ENCODE measurements around the gene PCBP3.
A peak's percentile ranks its signal among the peaks of the same experiment; 100 is the strongest.
"Not testable (repeated sequence)": the region's sequence is repeated elsewhere in the genome, so short reads cannot be mapped to it uniquely, and the experiment has no call there.

The PCBP3 gene

DNA sequence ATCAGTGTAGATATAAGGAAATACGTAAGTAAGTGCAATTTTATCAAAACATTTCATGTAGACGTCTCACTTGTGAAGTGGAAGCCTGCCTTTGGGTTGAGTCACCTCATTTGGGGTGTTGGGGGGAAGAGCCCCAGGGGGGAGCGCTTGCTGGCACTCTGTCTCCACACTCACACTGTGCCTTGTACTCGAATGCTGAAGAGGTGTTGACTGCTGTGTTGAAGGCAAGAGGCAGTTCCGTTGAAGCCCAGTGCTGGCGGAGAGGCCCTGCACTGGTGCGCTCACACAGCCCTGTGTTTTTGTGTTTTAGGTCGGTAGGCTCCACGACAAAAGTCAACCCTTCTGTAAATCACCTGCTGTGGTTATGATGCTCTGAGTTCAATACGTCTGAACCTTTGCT, 206.1 kb downstream of the PCBP3 start:
- peak; percentile 44 for DNase-seq

DNA sequence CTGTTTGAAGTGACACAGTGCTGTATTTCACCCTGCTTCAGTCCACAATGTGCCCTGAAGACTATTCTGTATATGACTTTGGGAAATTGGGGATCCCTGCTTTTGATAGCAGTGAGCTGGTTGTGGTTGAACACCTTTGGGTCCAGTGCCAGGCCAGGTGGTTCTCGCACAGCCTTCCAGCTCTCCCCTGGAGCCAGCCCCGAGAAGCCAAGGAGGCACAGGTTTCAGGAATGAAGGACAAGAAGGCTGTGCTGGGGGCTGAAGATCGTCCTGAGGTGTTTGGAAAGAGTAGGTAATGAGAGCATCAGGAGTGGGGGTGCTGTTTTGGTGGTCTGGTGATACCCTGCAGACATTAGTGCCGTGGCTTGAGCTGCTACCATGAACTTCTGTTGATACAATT, 206.7 kb downstream of the PCBP3 start:
- DNase-seq = no peak

DNA sequence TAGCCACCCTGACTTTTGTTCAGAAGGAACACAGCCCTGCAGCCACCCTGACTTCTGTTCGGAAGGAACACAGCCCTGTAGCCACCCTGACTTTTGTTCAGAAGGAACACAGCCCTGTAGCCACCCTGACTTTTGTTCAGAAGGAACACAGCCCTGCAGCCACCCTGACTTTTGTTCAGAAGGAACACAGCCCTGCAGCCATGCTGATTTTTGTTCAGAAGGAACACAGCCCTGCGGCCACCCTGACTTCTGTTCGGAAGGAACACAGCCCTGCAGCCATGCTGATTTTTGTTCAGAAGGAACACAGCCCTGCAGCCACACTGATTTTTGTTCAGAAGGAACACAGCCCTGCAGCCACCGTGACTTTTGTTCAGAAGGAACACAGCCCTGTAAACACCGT, 208.9 kb downstream of the PCBP3 start:
- DNase-seq = not testable (repeated sequence)

DNA sequence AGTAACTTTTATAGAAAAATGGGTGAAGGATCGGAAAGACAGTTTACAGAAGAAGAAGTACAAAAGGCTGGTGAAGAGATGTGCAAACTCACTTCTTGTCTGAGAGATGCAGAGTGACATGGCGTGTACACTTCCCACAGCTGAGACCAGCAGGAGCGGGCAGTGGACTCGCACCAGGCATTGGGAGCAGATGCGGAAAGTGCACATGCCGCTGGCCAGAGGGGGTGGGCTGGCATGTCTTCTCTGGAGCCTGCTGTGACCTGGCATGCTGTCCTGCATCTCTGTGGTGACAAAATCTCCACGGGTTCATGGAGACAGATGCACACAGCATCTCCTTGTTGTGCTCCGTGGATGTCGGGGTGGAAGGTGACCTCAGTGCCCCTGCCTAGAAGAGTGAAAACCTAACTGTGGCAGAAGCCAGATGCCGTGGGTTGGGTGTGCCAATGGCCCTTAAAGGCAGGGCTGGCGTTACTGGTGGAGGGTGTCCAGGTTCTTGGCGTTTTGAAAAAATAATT, 209.4 kb downstream of the PCBP3 start:
- DNase-seq = no peak

GRCh38 chr21:45853703-45854342, 210.3 kb downstream of the PCBP3 start:
- DNase-seq = no peak

DNA sequence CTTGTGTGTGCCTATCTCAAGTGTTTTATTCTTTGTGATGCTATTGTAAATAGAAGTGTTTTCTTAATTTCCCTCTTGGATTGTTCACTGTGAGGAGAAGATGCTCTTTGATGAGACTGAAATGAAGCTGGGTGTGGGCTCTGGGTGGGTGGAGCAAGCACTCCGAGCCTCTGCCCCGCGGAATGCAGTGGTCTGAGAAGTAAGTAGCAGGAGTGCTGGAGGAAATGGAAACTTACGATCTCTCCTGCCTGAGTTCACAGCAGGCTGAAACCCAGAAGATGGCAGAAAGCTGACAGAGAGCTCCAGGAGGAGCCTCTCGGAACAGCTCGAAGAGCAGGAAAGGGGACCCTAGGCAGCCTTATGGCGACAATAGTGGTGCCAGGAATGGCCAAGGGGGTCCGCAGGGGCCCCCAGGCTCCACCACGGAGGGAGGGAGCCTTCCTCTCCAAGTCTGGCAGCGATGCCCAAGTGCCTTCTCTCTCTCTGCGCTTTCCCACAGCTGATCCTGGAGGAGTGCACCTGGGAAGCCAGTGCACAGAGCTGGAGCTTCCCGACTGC, 211.2 kb downstream of the PCBP3 start:
- peak; percentile 55 for DNase-seq

- no peak for DNase-seq
These were observed 211.8 kb downstream of the PCBP3 start for GRCh38 chr21:45855248-45855811.

DNA sequence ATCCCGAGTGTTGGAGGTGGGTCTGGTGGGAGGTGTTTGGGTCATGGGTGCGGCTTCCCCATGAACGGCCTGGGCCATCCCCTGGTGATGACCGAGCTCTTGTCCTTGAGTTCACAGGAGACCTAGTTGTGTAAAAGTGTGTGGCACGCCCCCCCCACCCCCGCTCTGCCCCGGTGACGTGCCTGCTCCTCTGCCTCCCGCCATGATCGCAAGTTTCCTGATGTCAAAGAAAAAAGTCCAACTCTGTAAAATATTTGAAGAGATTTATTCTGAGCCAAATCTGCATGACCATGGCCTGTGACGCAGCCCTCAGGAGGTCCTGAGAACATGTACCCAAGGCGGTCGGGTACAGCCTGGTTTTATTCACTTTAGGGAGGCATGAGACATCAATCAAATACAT, 212.9 kb downstream of the PCBP3 start:
- no peak for DNase-seq

DNA sequence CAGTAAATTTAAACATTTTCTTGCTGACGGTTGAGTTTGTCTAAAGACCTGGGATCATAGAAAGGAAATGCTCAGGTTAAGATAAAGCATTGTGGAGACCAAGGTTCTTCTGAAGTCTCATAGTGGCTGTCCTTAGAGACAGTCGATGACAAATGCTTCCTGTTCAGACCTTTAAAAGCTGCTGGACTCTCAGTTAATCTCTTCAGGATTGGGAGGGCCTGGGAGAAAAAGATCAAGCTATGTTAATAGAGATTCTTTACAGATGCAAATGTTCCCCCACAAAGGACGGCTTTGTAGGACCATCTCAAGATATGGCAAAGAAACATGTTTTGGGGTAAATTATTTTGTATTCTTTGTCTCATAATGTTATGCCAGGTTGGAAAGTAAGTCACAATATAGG, 213.4 kb downstream of the PCBP3 start:
- no peak for DNase-seq

GRCh38 chr21:45857761-45858160, 214.2 kb downstream of the PCBP3 start:
- DNase-seq = no peak

DNA sequence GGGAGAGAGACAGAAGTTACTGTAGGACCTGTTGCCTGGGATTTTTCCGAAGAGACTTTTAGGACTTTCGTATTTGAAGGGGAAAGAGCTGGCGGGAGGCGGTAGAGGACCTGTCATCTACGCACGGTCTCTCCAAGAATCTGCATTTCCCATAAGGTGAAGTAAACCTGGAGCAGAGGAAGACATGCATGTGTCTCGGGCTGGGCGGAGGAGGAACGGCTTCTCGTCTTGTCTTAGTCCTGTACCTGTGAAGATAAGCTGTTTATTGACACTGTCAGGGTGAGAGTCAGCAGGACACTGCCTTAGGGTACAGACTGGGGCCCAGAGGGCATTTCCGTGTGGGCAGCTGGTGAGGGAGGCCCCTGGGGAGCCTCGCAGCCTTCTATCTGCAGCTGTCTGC, 214.7 kb downstream of the PCBP3 start:
- DNase-seq = no peak

GRCh38 chr21:45859041-45859761, 215.7 kb downstream of the PCBP3 start:
- DNase-seq = no peak

DNA sequence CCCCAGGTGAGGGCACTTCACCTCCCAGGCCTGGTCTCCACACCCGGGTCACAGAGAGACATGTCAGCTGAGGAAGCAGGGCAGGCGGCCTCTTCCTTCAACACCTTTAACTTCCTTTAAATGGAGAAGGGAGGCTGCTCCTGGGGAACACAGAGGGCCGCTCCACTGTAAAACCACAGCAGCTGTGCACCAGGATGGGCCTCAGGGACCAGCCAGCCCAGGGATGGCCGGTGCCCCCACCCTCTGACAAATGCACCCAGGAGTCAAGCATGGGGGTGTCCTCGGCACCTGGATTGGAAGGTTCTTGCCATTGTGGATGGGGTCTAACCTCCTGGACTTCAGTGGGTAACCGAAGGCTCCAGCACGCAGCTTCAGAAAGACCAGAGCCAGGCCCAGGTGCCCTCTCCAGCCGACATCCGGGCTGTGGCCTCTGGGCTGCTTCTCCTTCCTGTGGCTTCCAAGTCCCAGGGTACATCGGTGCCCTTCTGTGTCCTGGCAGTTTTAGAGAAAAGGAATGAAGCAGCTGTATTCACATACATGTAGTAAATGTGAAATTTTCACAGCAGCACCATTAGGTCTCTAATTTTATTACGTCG, 216.3 kb downstream of the PCBP3 start:
- no peak for DNase-seq

GRCh38 chr21:45860493-45861155, 217.1 kb downstream of the PCBP3 start:
- no peak for DNase-seq

DNA sequence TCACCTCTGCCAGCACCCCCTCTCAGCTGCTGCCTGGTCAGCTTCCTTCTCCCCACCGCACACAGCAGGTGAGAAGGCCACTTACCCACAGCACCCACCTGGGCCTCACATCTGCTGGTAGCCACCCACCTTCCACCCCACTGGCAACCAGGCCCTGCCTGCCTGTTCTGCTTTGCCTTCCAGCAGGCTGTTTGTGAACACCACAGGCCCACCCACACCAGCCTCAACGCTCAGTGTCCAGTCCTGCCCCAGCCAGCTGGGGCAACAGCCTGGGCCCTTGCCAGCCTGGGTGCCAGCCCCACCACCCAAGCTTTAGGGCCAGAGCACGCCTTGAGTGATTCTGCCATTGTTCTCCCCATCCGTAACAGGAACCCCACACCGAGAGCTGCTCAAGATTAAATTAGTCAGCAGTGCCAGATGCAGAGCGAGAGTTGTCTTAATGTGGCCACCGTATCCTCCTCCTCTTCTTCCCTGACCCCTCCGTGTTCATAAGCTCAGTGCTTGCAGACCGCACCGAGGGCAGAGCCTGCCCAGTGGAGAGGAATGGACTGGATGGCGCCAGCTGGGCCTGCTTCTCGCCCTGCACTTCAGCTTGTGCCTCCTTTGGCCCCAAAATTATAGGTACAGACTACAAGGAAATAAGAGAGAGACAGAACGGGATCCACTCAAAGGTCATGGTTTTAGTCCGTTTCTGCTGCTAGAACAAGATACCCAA, 217.8 kb downstream of the PCBP3 start:
- DNase-seq = no peak

DNA sequence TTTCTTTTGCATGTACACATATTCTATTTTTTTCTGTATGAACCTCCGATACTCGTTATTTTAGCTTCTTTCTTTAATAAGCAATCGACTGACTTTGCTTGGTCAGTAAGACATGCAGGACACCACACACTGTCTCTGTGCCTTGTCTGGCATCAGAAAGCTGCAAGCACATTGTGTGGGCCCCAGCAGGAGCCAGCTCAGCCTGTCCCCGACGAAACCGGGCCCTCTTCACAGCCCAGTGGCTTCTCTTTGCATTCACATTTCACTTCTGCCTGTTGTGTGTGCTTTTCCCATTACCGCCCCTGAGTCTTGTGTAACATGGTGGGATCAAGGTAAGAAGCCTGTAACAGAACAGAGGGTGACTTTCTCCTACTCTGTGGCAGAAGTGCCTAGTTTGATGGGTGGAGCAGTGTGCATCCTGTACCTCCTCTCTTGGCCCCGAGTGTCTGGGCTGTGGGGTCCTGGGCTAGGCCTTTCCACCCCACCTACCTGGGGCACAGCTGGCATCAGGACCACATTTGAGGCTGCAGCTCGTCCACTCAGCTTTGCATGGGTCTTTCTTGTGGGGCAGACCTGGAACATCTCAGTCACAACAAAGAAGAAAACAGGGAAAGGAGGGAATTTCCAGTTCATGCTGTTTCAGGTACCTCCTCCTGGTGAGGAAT, 219.2 kb downstream of the PCBP3 start:
- no peak for DNase-seq

GRCh38 chr21:45863267-45863666, 219.7 kb downstream of the PCBP3 start:
- no peak for DNase-seq

GRCh38 chr21:45863751-45864150, 220.2 kb downstream of the PCBP3 start:
- no peak for DNase-seq

- DNase-seq = peak; percentile 41
These were observed 220.9 kb downstream of the PCBP3 start for GRCh38 chr21:45864436-45864835.

DNA sequence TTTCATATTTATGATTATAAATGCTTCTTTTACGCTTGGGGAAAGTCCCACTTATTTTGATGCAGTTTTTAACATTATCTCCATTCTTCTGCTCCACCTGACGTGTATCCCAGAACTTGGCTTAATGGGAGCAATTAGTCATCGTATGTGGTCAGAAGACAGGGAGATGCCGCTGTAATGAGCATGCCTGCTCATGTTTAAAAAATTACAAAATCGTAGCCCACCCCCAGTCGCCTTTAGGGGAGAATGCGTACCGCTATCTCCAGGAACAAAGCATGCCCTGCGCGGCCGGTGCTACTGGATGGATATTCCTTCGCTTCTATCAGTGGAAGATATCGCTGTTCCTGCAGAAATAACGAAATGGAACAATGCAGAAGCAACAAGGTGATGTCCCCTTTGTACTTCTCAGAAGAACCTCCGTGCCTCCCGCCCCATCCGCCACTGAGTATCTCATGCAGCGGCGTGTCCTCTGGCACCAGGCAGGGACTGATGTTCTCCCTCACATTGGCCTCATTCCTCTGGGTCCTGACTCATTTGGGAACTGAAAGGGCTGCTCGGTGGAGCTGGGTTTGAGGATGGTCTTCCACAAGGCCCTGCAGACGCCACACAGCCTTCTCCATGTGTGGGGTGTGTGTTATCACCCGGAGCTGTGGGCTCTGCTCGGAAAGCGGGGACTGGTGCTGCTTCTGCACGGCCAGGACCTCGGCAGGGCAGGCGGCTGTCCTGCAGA, 221.7 kb downstream of the PCBP3 start:
- peak; percentile 89 for DNase-seq

DNA sequence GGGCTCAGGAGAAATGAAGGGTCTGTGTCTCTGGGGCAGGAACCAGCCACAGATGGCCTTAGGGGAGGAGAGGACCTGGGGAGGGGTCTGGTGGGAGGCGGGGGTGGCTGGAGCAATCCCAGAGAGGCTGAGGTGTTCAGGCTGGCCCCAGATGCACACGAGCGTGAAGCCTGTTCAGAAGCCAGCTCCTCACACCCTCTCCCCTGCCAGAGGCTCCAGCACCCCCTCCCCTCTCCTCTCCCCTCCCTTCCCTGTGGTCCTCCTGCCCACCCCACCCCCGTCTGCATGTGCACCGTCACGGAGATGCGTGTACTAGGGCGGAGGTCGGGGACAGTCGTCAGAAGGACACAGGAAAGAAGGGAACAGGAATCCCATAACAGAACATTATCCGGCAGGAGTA, 223.0 kb downstream of the PCBP3 start:
- DNase-seq = no peak
